ENCODE results near the gene SPTB. TPM values are rescaled to one million over a fixed set of nuclear protein-coding genes. Genes with fewer than 3 reads are reported as not detected.

SPTB gene
- total RNA-seq, 2 experiments from 2014 or later, result 0.03 to 0.08 TPM

- Histone ChIP-seq H3K27ac (ENCODE audit: low read depth in 1 of 2, low read length in 2 of 2) (no peak overlapping the region), H3K36me3 (ENCODE audit: insufficient read depth, low read length) (no peaks in the 10 kb centered on the region), H3K4me1 (ENCODE audit: insufficient read depth, low read length) (no peaks in the 10 kb centered on the region), H3K9me3 (ENCODE audit: control insufficient read depth in 1 of 2, insufficient read depth in 1 of 2, low read length in 2 of 2) (no peaks in the 10 kb centered on the region), H3K4me3 (ENCODE audit: low read length) (no peak overlapping the region), H3K27me3 (ENCODE audit: control insufficient read depth in 1 of 2, insufficient read depth in 2 of 2, low read length in 2 of 2) (peaks cover 12 to 33% of the 10 kb centered on the region in 2 experiments)
- Mint-ChIP-seq H3K9me3 (no peaks in the 10 kb centered on the region), H3K27ac (no peak overlapping the region), H3K27me3 (peaks cover 73% of the 10 kb centered on the region), H3K36me3 (ENCODE audit: low read depth) (no peaks in the 10 kb centered on the region), H3K4me3 (no peak overlapping the region), H3K4me1 (ENCODE audit: low read depth) (no peaks in the 10 kb centered on the region)
- ATAC-seq (ENCODE audit: poor library complexity) (no peak), DNase-seq (no peak)
- ChIA-PET CTCF (no interaction called here), POLR2A (no interaction called here)
- intact Hi-C loops (cut with DNase I, micrococcal nuclease), result no loop called here
- no peak for TF ChIP-seq CTCF (IDR thresholded peaks at IDR 0.05)
Observed at GRCh38 chr14:64845878-64846277, 33.8 kb downstream of the SPTB start.

GRCh38 chr14:64844969-64845536, 34.7 kb downstream of the SPTB start:
- Mint-ChIP-seq H3K27me3 (peaks cover 74% of the 10 kb centered on the region), H3K4me3 (no peak overlapping the region), H3K27ac (no peak overlapping the region), H3K36me3 (ENCODE audit: low read depth) (no peaks in the 10 kb centered on the region), H3K9me3 (no peaks in the 10 kb centered on the region), H3K4me1 (ENCODE audit: low read depth) (no peaks in the 10 kb centered on the region)
- POLR2A ChIA-PET, result interaction anchor here (0.5 kb wide), 1 partner anchor 330 kb away, joined by 3 read pairs; no protein-coding TSS in a partner anchor
- no peaks in the 10 kb centered on the region for H3K4me1 ChIP-seq (ENCODE audit: insufficient read depth, low read length)
- no peak overlapping the region for H3K27ac ChIP-seq (ENCODE audit: low read depth in 1 of 2, low read length in 2 of 2)
- H3K27me3 ChIP-seq (ENCODE audit: control insufficient read depth in 1 of 2, insufficient read depth in 2 of 2, low read length in 2 of 2), result peaks cover 9 to 27% of the 10 kb centered on the region in 2 experiments
- H3K4me3 ChIP-seq (ENCODE audit: low read length), result no peak overlapping the region
- intact Hi-C loops (cut with DNase I, micrococcal nuclease), result no loop called here
- DNase-seq (no peak), ATAC-seq (ENCODE audit: poor library complexity) (no peak)
- CTCF ChIA-PET, result interaction anchor here (0.5 kb wide), 1 partner anchor 138 kb away, joined by 4 read pairs; no protein-coding TSS in a partner anchor
- TF ChIP-seq CTCF (IDR thresholded peaks at IDR 0.05), result no peak
- no peaks in the 10 kb centered on the region for H3K9me3 ChIP-seq (ENCODE audit: control insufficient read depth in 1 of 2, insufficient read depth in 1 of 2, low read length in 2 of 2)
- no peaks in the 10 kb centered on the region for H3K36me3 ChIP-seq (ENCODE audit: insufficient read depth, low read length)

- peaks cover 9 to 27% of the 10 kb centered on the region in 2 experiments for H3K27me3 ChIP-seq (ENCODE audit: control insufficient read depth in 1 of 2, insufficient read depth in 2 of 2, low read length in 2 of 2)
- peaks cover 76% of the 10 kb centered on the region for H3K27me3 Mint-ChIP-seq
- H3K4me3 ChIP-seq (ENCODE audit: low read length), result no peak overlapping the region
- intact Hi-C loops (cut with DNase I, micrococcal nuclease), result no loop called here
- H3K9me3 Mint-ChIP-seq, result no peaks in the 10 kb centered on the region
- DNase-seq, result no peak
- no peak for ATAC-seq (ENCODE audit: poor library complexity)
- CTCF ChIA-PET, result interaction anchor here (0.5 kb wide), 1 partner anchor 139 kb away, joined by 4 read pairs; no protein-coding TSS in a partner anchor
- no peak for TF ChIP-seq CTCF (IDR thresholded peaks at IDR 0.05)
- no peaks in the 10 kb centered on the region for H3K9me3 ChIP-seq (ENCODE audit: control insufficient read depth in 1 of 2, insufficient read depth in 1 of 2, low read length in 2 of 2)
- POLR2A ChIA-PET, result no interaction called here
- no peaks in the 10 kb centered on the region for H3K36me3 ChIP-seq (ENCODE audit: insufficient read depth, low read length)
- no peak overlapping the region for H3K27ac Mint-ChIP-seq
- no peak overlapping the region for H3K27ac ChIP-seq (ENCODE audit: low read depth in 1 of 2, low read length in 2 of 2)
- no peaks in the 10 kb centered on the region for H3K36me3 Mint-ChIP-seq (ENCODE audit: low read depth)
- H3K4me1 Mint-ChIP-seq (ENCODE audit: low read depth), result no peaks in the 10 kb centered on the region
- H3K4me1 ChIP-seq (ENCODE audit: insufficient read depth, low read length), result no peaks in the 10 kb centered on the region
- H3K4me3 Mint-ChIP-seq, result no peak overlapping the region
Observed at GRCh38 chr14:64844272-64844671, 35.4 kb downstream of the SPTB start.

Measured in CD4-positive, alpha-beta T cell (primary cell).